GM19351 (cell line): ENCODE results near the gene TRABD2B.

ENCODE experiments used
- ATAC-seq: cut with Tn5 transposase; IDR thresholded peaks from one replicate; pipeline ENCODE4 v1.9.1; 2021; ENCODE audit warnings: mild to moderate bottlenecking, moderate library complexity; ENCODE audit not compliant: unreplicated experiment

Gene TRABD2B

DNA sequence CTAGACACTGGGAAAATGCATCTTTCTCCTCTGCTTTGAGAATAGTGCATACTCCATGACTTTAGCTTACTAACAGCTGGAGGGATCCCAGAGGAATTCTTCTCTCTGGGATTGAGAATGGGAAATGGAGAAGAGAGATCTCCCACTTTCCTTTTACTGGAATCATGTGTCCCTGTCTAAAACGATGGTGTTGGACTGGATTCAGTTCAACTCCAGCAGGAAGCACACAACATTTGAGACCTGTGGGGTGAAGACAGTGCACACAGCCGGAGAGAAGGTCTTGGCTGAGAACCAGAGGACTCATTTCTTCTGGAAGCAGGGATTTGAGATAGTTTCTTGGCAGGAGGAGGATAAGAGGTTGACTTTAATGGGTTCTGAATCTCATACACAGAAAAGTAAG, 58.7 kb downstream of the TRABD2B start:
- no peak for ATAC-seq

DNA sequence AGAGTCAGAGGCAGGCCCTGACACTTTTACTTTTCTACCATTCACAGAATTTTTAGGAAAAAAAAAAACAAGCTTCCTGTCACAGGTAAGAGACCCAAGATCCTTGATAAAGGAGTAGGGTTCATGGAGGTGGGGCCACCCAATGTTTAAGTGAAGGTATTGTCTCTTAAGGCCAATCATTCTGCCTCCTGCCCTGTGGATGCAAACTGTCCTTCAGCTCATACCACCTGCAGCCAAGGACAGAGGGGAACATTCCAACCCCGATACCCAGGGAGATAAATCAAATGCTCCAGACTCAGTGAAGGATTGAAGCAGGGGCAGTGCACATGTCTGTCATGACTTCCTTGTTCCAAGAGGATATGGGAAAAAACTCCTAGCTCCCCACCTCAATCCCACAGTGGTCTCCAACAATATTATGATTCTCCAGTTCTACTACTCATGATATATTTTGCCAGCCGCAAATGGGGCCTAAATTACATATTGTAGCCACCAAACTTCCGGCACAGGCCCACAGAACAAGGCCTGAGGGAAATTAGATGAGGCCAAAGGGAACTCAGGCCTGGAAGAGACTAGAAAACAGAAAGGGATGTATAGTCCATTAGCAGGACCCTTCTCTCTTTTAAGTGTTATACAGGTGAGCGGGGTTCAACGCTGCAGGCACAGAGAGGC, 59.5 kb downstream of the TRABD2B start:
- no peak for ATAC-seq

DNA sequence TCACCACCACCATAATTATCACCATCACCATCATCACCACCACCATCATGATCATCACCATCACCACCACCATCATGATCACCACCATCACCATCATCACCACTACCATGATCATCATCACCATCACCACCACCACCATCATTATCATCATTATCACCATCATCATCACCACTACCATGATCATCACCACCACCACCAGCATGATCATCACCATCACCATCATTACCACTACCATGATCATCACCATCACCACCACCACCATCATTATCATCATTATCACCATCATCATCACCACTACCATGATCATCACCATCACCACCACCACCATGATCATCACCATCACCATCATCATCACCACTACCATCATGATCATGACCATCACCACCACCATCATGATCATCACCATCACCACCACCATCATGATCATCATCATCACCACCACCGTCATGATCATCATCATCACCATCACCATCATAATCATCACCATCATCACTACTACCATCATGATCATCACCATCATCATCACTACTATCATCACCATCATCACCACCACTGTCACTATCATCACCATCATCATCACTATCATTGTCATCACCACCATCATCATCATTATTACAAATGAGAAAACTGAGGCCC, 60.2 kb downstream of the TRABD2B start:
- no peak for ATAC-seq

DNA sequence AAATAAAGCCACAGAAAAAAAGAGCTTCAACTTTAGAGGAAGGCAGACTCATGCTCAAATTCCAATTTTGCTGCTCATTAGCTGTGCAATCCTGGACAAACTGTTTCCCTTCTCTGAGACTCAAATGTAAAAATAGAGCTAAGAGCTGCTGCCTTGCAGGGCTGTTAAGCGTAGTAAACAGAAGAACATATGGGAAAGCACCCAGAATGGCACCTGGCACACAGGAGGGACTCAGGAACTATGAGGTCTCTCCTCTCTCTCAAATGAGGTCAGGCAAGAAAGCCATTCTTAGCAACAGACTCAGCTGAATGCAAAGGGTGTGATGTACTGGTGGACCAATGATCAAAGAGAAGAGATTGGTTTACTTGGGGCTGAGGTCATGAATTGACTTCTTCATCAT, 61.3 kb downstream of the TRABD2B start:
- no peak for ATAC-seq

DNA sequence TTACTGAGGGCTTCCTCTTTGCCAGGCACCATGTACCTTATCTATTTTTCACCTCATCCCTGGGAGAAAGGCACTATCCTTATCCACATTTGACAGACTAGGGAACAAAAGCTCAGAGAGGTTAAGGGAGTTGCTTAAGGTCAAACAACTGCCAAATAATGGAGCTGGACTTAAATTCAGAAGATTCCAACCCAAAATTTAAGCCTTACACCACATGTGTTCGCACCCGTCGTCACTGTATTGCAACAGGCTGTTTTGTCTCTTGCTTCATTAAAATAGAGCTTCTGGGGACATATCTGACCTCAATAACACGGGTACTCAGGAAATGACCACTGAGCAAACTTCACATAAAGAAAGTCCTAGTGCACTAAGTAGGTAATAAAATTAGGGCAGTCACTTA, 62.0 kb downstream of the TRABD2B start:
- no peak for ATAC-seq

DNA sequence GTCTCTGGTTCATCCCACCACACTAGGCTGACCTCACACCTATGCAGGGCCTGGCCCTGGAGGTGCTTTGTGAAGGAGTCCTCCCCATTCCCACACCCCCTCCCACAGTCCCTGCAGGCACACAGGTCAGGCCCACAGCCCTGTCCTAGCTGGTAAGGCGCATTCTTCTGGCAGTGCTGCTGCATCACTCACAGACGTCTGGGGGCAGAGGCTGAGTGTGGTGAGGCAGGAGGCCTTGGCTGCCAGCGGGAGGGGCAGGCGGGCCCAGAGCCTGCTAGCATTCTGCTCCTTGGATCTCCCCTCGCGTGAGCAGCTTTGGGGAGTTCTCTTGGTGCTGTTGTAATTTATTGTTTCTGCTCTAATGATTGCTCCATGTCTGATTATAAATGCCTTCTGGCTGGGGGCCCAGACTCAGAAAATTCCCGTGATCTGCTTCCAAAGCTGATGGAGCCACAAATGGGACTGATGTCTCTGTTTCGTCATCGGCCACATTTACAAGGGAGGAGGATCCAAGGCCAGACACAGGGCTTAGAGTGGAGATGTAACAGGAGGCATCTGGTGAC, 62.9 kb downstream of the TRABD2B start:
- ATAC-seq: no peak

DNA sequence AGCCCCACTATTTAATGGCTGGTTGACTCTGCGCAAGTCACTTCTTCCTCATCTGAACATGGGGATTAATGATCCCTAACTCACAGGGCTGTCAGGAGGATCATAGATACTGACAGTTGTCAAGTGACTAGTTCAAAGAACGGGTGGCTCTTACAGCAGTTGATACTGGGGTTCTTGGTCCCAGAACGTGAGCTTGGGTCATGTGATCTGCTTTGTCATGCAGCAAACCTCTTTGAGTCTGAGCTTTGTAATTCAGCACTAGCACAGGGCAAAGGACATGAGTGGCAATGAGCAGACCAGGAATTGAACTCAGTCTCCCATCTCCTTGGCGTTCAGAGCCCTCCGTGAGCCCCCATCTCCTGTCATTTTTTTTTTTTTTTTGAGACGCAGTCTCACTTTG, 64.4 kb downstream of the TRABD2B start:
- ATAC-seq: no peak

DNA sequence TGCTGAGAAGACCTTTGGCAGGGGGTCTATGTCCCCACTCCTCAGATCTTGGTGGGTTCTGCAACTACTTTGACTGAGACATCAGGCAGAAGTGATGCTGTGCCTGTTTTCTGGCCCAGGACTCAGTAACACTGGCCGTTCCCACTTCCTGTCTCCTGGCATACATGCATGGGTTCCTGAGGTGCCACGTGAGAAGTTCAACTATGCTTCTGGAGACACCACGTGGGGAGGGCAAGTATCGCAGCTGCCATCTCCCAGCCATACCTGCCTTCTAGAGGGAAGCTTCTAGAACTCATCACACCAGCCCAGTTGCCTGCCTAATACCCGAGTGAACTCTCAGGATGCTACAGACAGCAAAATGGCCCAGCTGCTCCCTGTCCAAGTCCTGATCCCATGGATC, 65.8 kb downstream of the TRABD2B start:
- no peak for ATAC-seq

DNA sequence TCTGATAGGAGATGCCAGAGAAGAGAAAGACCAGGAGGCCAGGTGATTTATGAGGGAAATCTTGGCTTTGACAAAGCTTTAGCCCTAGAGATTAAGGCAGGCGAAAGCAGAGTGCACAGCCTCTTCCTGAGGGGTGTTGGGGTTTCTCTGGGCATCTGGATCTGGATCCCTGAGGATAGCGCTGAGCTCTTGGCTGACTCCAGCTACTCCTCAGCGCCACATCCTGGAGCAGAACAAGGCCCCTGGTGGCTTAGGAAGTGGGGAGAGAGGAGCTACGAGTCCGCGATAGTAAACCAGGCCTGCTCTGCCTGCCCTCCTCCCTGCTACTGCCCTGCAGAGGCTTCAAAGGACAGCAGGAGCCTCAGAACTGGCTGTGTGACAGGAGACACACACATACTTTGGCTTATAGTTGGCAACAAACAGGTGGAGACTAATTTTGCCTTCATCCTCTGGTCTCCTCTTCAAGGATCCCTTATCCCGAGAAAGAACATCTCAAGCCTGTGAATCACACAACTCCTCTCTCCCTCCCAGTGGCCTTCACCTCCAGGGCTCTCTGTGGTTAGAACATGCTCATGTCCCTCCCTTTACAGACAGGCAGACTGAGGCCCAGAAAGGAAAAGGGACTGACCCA, 66.9 kb downstream of the TRABD2B start:
- ATAC-seq: no peak

DNA sequence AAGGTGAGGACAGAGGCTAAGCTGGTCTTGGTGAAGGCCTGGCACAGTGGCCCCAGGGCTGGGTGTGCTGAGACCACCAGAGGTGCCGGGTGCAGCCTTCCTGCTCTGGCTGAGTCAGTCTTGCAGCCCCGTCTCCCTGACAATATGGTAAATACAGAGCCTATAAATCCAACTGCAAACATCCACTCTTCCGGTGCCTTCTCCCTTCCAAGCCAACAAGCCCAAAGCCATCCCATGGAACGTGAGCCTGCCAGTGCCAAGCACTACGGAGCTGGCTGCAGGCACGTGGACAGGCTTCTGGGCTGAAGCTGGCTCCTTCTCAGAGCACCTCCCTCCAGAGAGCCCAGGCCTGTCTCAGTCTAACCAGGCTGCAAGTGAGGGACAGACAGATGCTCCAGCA, 70.0 kb downstream of the TRABD2B start:
- ATAC-seq: no peak

DNA sequence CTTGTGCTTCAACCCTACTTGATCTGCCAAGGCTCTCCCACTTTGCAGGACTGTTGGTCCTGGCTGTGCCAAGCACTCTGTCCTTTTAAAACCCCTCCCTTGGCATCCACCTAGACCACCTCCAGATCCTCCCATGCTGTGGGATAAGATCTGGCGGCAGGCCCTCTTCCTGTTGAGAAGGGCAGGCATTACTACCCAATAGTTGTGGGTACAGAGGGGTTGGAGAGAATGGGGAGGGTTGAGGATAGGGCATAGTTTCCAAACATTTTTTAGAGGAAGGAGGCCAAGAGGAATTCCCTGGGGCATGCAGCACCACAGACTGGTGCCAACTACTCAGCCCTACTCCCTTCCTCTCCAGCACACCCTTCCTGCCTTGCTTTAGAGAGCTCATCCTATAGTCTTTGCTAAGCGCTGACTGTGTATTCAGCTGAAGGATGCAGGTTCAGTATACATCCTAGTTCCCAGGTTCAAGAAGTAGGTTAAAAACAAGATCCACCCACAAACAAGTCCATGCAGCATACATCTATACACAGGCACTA, 70.7 kb downstream of the TRABD2B start:
- no peak for ATAC-seq

DNA sequence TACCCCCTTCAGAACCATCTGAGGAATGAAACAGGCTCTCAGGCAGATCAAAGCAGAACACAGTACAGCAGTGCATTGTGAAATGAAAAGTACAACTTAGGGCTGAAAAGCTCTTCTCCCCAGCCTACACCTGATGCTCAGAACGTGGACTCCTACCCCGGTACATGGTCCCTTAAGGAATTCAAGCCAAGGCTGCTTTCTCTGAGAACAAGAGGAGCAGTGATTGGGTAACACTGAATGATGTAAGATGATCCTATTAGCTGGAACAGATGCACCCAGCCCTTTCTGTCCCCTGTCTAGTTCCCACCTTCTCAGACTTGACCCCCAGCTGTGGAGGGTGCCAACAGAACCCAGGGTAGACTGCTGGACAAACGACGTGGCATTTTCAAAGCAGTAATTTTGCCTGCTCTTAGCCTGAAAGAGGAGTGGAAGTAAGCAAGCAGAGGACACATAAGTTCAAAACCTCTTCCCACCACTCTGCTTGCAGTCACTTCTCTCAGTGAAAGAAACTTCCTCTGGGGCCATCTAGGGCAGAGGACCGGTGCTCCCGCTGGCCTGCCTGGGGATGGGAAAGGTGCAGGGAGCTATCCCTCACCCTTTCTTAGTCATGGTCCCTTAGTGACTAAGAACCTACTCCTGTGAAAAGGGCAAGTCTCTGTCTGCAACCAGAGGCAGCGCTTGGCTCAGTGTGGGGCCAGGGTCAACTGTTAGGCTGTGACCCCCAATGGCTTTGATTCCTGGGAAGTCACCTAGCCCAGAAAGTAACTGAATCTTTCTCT, 72.7 kb downstream of the TRABD2B start:
- no peak for ATAC-seq

DNA sequence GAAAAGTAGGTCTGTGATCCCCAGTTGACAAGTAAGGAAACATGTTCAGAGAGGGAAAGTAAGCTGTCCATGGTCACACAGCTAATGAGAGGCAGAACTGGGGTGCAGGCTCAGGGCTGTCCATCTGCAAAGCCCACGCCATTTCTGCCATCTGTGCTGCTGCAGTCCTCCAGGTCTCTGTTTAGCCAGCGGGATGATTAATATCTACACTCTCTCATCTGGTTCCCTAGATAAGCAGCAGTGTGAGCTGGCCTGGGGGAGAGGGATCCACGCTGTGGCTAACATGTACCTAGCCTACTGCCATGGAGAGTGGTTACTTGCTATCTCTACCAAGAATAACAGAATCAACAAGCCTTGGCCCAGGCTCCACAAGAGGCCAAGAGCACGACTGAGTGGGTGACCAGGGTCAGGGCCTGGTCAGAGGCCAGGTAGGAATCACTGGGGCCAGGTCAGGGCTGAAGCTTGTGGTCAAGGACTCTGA, 75.2 kb downstream of the TRABD2B start:
- ATAC-seq: no peak

DNA sequence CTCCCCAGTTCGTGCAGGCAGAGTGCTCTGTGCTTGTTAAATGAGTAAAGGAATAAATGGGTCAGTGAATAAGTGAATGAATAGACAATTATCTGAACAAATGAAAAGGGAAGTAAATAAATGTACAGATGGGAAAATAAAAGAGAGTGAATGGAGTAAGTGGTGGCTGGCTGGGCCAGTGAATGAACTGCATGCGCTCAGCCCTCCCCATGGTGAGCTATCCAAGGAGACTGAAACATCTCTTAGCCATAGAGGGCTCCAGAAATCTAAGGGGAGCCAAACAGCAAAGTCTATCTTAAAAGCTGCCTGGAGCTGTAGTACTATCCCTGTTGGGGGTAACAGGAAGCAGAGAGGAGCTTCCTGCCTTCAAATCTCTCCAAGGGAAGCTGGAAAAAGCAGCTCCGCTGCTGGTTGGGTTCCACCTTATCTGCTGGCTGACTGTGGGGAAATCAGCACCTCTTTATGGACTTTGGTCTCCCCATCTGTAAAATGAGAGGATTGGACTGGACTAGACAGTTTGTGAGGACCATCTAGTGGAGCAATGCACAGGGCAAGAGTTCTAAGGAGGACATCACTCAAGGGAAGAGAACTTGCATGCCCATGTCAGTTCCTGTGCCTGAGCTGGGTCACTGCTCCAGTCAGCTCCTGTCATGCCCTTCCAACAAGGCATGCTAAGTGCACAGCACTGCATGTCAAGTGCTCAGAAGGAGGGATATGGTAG, 77.9 kb downstream of the TRABD2B start:
- ATAC-seq: no peak

DNA sequence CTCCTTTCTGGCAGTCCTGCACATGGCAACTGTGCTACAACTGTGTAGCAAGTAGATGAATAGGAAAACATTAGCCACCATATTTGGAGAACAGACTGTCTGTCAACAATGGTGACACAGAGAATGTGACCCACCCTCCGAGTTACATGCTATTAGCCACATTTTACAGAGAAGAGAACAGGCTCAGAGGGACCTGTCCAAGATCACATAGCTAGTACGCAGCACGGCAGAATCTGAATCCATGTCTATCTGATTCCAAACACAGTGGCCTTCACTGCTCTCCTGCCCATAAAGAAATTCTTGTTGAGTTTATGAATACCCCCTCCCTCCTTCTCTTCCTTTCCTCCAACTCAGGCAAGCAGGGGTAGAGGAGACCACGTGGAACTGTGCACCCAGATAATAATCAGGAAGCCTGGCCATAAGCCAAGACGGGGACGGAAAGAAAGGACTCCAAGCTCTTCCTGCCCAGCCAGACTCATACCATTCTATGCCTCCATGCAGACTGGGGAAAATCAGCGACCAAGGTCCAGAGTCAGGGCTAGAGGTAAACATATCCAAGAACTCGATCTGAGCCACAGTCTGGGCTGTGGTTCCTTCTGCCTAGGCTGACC, 78.8 kb downstream of the TRABD2B start:
- no peak for ATAC-seq

DNA sequence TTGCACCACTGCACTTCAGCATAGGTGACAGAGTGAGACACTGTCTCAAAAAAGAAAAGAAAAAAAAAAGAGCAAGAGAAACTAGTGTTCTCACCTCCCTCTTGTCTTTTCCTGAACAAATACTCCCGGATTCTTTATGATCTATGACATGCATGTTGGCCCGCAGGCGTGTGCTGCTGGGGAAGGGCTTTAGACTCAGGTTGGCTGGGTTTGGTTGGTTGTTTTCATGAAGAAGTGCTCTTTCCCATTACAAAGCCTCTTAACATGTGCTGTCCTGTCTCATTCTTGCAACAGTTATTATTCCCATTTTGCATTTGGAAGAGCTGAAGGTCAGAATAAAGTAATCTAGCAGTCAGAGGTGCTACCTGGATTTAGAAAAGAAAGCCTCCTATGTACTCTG, 79.5 kb downstream of the TRABD2B start:
- no peak for ATAC-seq

DNA sequence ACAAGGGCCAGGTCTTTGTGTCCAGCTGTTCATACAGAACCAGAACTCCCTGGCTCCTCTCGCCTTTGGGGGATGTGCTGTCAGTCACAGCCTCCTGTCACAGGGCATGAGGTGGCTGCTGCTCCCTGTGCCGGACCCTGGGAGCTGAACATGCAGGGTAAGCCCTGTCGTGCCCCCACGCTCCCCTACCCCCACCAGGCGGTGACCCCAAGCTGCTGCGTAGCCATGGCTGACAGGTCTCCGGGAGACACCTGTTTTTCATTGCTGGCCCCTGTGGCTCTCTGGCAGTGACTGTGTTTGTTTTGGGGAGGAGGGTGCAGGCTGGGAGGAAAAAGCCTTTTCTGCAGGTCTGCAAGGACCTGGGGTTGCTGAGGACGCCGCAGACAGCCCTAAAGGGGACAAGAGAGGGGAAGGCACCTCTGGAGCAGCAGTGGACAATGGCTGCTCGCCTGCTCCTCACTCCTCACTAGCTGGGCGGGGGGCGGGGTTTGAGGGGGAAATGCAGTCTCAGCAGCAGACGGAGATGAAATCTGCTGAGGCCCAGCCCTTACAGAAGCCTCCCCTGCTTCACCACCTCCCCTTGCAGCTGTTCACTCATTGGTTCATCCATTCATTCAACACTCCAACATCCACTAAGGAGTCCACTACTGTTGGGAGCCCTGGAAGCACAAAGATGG, 81.4 kb downstream of the TRABD2B start:
- no peak for ATAC-seq

DNA sequence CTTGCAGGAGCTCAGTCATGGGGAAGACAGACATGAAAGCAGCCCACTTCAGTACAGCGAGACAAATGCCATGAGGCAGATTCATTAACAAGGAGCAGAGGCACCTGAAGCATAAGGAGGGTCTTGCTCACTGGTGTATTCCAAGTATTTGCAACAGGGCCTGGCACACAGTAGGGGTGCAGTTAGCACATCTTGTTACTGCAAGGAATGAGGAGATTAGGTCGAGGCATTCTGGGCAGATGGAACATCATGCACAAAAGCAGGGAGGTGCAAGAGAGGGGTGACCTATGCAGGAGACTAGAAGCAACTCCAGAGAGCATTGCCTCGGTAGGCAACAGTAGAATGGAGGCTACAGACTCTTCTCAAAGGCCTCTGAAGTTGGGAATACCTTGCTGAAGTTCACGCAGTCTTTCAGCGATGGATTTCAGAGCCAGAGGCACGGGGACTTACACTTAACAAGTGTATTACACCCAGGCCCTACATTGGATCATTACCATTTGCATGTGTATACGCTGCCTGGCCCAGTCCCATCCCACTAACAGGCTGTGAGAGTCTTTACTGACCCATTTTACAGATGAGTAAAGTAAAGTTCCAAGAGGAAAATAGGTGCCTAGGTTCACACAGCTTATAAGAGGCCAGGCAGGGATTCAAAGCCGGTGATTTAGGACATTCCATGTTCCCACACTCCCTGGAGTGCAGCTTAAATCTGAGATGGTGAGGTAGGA, 82.1 kb downstream of the TRABD2B start:
- no peak for ATAC-seq
